HG03196 (cell line): ENCODE results near the gene CAMSAP2.
A peak's percentile ranks its signal among the peaks of the same experiment; 100 is the strongest.

Experiments used
- ATAC-seq: cut with Tn5 transposase; IDR thresholded peaks from one replicate; pipeline ENCODE4 v1.9.1; 2021; ENCODE audit not compliant: unreplicated experiment

CAMSAP2 gene

DNA sequence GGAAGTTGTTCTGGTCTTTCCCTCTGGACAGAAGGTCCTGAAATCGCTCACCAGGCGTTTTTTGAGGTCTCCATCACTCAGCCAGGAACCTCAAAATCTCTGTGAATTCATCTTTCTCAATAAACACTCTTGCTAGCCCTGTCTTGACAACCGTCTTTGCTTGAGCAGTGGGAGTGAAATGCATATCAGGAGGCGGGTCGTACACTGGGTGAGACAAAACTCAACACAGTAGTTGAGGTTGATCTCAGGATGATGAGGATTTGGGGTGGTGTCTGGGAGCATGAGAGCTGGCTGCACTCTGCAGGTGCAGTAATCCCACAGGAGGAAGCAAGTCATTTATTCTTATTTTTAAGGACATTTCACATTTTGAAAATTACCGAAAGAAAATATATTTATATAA lies 136.0 kb downstream of the CAMSAP2 start:
- ATAC-seq = no peak

DNA sequence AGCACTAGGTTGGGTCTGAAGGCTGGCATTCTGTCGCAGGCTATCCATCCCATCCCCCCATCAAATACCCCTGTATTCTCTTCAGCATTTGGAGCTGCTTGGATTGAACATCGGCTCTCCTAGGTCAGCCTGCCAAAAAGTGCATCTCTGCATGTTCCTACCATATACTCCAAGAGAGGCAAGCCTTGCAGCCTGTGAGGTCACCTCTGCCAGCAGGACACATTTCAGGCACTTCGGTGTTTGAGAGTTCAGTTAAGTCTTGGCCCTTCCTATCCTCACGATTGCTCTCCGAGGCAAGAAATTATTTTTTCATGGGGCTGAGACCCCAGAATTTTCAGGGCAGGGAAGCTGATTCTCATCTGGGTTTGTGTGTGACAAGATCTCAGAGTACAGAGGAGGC lies 136.7 kb downstream of the CAMSAP2 start:
- no peak for ATAC-seq

- ATAC-seq = no peak
These were observed 138.3 kb downstream of the CAMSAP2 start for GRCh38 chr1:200877010-200877409.

DNA sequence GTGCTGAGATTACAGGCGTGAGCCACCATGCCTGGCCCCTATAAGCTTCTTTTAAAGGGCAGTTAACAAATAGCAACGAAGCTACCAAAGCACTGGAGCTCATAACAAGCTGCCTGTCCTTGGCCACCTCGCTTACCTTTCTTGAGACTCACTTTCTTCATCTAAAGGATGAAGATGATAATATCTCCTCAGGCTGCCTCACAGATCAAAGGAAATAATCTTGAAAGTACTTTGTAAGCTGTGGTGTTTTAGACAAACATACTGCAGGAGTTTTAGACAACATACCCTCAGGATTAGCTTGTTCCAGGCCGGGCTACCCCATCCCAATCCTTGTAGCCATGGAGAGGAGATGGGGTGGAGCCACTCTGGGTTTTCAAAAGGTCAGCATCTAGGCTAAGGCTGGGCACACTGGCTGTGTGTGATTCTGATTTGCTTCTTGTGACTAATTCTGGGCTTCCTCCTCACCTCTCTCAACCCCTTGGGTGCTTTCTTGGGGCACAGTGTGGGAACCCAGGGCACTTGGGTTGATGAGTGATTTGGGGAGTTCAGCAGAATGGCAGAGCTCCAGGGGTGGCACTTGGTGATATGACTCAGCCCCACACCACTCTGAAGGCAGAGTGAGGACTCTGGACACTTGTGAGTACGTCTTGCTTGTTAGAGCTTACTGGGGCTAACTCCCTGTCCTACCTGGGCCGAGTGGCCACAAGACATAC lies 139.3 kb downstream of the CAMSAP2 start:
- peak; percentile 89 for ATAC-seq

- ATAC-seq = no peak
These were observed 141.5 kb downstream of the CAMSAP2 start for GRCh38 chr1:200880212-200880611.

DNA sequence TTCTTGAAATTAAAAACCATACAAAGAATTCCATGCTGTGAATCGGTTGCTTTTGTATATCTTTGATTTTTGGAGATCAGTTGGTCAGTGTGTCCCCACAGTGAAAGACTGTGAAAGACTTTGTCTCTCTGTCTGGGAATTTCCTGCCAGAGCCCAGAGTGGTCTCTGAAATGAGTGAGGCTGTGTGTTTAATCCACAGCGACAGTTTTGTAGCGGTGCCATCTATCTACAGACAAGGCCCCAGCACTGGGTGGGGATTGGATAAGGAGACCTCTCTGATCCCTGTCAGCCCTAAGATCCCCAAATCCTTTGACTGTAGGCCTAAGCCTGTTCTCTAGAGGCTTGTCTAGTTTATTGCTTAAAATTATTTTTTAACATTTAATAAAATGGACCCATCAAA lies 144.4 kb downstream of the CAMSAP2 start:
- no peak for ATAC-seq

DNA sequence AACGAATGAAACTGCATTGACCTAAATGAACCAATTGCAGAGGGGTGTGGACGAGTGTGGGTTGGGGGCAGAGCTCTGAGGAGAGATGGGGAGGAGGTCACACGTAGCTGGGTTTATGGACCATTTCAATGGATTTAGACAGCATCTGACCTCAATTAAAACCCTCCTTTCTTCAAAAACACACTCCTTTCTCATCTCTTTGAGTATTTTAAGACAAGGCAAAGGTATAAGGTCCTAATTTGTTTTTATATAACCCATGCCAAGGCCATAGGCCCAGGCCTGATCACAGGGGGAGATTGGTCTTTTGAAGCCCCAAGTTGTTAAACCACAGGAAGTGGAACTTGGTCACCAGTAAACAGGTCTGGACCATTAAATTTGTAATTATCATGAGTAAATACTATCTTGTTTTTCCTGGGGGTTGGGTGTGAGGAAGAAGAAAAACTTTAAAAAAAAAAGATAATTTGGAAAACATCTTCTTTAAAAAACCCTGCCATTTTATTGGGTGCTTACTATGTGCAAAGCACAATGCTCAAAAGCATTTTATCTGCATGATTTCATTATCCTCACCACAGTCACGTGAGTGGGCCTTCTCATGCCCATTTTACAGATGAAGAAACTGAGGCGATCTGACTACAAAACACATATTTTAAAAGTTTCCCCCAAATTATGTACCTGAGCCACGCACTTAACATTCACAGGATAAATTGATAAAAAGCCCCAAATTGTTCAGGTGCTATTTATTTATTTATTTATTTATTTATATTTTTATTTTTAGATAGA lies 147.1 kb downstream of the CAMSAP2 start:
- ATAC-seq = no peak

- no peak for ATAC-seq
These were observed 147.9 kb downstream of the CAMSAP2 start for GRCh38 chr1:200886594-200886993.

- no peak for ATAC-seq
These were observed 148.3 kb downstream of the CAMSAP2 start for GRCh38 chr1:200887036-200887435.

- ATAC-seq = no peak
These were observed 149.2 kb downstream of the CAMSAP2 start for GRCh38 chr1:200887772-200888348.

DNA sequence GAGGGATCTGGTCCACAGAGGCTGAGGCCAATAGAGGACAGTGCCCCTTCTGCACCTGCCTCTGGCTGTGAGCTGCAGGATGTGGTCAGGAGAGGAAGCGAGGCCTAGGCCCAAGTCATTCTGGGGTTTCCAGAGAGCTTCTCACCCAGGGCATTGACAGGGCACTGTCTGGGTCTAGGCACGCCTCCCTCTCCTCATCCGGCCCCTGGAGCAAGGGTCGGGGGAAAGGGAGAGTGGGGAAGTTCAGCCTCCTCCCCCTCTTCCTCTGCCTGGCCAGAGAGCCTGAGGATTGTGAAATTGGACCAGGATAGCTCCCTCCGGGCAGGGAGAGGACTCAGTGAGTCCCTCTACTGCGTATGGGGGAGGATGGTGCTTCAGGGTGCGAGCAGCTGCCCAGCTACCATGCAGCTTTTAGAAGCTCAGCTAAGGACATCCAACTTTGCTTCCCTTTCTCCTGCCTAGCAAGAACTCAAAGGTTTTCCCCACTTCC lies 149.7 kb downstream of the CAMSAP2 start:
- peak; percentile 90 for ATAC-seq

DNA sequence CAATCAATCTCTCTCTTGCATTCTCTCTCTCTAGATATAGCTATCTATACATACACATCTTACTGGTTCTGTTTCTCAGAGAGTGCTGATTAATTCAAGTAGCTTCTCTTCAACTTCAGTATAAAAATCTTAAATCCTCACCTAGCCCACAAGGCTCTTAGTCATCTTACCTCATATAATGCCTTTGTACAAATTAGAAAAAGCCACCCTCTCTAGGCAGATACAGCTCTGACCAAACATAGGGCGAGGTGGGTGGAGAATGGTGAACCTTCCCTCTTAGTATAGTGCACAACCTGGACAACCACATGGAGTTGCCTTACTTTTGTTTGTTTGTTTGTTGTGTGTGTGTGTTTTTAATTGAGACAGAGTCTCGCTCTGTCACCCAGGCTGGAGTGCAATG lies 150.9 kb downstream of the CAMSAP2 start:
- no peak for ATAC-seq

GRCh38 chr1:200890027-200890426 lies 151.3 kb downstream of the CAMSAP2 start:
- no peak for ATAC-seq

DNA sequence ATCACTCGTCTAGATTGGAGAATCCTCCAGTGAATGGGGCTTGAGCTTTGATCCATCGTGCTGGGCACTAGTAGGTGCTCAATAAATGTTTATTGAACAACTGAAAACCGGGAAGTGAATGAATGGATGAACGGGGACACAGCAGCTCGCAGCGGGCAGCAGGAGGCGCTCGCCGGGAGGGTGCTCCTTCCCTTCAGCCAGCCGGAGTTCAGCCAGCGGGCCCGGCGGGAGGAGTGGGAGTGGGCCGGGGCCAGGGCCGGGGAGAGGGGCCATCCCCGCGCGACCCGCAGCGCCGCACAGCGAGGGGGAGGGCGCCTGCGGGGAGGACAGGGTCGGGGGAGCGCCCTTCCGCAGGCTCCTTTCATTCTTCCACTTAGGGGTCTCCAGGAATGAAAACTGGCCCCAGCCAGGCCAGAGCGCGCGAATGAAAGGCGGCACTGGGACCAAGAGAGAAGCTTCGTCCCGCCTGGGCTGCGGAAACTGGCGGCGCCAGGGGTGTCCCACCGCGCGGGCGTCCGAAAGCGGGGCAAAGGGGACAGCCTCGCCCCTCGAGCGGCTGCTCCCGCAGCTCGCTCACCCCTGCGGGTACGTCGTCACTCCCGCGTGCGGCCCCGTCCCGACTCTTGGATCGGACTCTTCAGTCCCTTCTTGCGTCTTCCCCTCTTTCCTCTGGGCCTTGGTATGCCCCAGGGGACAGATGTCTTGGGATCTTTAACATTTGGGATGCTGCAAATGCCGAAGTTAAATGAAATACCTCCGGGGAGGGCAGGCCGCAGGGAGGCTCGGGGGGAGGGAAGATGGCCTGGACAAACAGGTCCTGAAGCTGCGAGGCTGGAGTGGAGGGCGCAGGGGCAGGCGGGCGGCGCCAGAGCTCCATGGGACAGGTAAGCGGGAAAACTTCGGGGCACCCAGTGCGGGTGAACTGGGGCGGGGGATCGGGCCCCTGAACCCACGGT lies 152.4 kb downstream of the CAMSAP2 start:
- no peak for ATAC-seq

DNA sequence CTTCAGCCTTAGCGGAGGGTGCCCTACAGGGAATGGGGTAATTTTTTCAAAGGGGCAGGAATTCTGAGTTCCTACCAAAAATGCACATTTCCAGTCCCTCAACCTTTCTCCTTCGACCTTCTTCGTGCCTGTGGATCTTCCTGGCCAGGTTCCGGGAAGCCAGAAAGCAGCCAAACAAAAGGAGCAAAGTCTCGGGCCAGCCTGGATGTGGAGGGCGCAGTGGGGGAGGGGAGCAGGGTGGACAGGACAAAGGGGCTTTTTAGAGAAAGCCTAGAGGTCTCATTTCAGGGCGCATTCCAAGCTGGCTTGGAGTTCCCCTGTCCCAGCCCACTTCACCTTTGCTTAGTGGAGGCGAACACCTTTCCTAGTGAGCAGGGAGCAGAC lies 153.1 kb downstream of the CAMSAP2 start:
- no peak for ATAC-seq

DNA sequence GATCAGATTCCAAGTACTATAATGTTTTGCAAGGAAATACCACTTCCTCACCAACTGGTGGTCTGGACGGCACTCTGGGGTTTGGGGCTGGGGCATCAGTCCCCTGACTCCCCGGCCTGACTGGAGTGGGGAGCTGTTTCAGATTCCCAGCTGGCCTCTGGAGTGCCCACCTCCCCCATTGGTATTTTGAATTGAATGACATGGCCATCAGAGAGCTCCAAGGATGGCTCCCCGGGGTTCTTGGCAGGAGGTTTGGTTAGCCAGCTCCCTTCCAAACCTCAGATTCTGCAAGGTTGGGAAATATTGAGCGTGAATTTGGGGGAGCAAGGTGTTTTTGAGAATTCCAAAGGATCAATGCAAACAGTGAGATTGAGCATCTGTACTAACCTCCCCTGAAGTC lies 153.9 kb downstream of the CAMSAP2 start:
- ATAC-seq = no peak

DNA sequence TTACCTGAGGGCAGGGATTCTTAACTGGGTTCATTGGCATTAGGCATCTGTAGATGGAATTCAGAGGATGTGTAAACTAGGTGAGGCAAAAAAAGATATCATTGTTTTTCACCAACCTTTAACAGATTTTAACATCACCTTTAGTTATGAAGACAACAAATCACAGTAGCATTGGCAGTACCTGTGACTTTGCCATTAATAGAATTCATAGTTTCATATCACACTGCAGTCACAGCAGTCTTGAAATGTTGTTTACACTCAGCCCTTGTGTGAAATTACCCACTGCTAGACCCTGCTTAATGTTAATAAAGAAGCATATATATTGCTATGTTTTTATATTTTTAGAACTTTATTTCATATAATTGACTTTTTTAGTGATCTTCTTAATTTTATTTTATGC lies 154.3 kb downstream of the CAMSAP2 start:
- no peak for ATAC-seq

DNA sequence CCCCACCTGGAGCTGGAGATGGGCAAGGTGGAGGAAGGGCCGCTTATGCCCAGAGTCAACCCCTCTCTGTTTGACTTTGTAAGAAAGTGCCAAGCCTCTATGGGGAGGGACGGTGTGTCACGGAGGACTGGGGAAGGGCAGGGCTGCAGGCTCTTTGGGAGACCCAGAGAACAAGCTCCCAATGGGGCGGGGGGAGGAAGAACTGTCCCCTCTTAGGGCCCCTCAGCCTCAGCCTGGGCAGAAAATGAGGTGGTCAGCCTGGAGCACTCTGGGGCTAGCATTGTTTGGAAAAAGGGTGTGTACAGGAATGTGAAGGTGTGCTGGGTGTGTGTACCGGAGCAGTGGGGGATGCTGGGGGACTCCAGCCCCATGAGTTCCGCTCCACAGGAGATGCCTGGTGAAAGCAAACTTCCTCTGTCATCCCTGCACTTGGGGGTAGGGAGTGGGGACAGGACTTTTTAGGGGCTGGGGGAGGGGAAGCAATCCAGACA lies 154.8 kb downstream of the CAMSAP2 start:
- no peak for ATAC-seq

- no peak for ATAC-seq
These were observed 156.2 kb downstream of the CAMSAP2 start, which contains the start of gene INAVA for GRCh38 chr1:200894712-200895442. TSS of gene INAVA (plus strand) at chr1:200894900. CDS start at chr1:200898401, 3,501 bp downstream.

GRCh38 chr1:200895443-200895789 lies 156.7 kb downstream of the CAMSAP2 start:
- no peak for ATAC-seq
